HL-60 (cell line): ENCODE data around the gene CACNA2D1.

Source experiments
- DNase-seq, 2 experiments: peaks; one replicate each; pipeline ENCODE4 v3.0.0-alpha.2; 2010 to 2020; ENCODE audit warnings: low read depth in 1 of 2, low spot score in 1 of 2
- H3K27ac ChIP-seq: fragments of 250-450 bp; sonication (Bioruptor Pico); replicated peaks from 2 replicates; pipeline ENCODE4 v1.5.1; 2020; ENCODE audit warnings: mild to moderate bottlenecking, moderate library complexity
- H3K27me3 ChIP-seq: fragments of 250-450 bp; sonication (Bioruptor Pico); 2 replicates; pipeline ENCODE4 v1.5.1; 2021; ENCODE audit warnings: mild to moderate bottlenecking, moderate library complexity; ENCODE audit not compliant: insufficient read depth, poor library complexity, severe bottlenecking
- H3K4me3 ChIP-seq: replicated peaks from 2 replicates; pipeline ENCODE4 v1.5.1; 2011; ENCODE audit warnings: mild to moderate bottlenecking, control low read depth, low read length; ENCODE audit not compliant: insufficient read depth
- GABPA ChIP-seq: IDR thresholded peaks from 2 replicates; pipeline ENCODE4 v1.6.1; 2012; ENCODE audit warnings: low read depth
- POLR2AphosphoS5 ChIP-seq: IDR thresholded peaks from 2 replicates; pipeline ENCODE4 v1.6.1; 2012; ENCODE audit warnings: low read depth
- SPI1 ChIP-seq: IDR thresholded peaks from 2 replicates; pipeline ENCODE4 v1.6.1; 2012; ENCODE audit warnings: low read depth, mild to moderate bottlenecking, borderline replicate concordance
- TF ChIP-seq, protein P1 (sequence below): IDR thresholded peaks from 2 replicates; pipeline ENCODE4 v1.6.1; 2012; ENCODE audit warnings: low read depth; ENCODE audit not compliant: insufficient replicate concordance
- TF ChIP-seq, protein P2 (sequence below): IDR thresholded peaks from one replicate; pipeline ENCODE4 v1.5.1; 2011; ENCODE audit warnings: low read length, control low read depth, inconsistent platforms; ENCODE audit not compliant: insufficient read depth

The CACNA2D1 gene

DNA sequence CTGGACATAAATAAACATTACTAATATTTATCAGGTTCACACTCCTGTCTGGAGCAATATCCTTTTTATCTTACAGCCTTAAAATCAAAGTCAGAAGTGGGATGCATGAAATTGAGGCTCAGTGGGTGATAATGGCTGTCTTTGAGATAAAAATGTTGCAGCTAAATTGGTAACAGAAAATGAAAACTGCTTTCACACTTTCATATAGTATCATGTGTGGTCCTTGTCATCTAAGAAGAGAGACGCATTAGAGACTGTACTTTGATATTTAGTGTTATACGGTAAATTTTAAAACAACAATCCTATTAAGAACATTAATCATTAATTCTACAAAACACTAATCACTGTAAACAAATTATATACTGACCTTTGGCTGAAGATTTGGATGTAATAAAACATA, 438.5 kb downstream of the CACNA2D1 start:
- no peak for DNase-seq

DNA sequence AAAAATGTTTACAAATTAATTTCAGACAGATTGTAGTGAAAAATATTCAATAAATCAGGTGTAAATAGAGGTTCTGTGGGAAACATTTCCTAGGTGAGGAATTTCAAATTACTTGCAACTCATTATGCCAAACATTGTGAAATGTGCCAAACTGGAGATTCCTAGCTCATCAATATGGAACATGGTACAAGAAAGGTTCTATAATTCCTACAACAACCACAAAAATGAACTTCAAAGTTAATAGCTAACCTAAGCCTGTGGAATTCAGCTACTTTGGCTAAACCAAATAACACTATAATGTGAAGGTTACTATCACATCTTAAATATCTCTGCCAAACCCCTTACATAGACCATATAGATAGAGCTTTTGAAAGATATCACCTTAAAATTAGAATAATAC, 450.4 kb downstream of the CACNA2D1 start:
- H3K27me3 ChIP-seq, result no peaks in the 10 kb centered on the region
- TF ChIP-seq GABPA, result no peak
- no peak for TF ChIP-seq POLR2AphosphoS5
- H3K27ac ChIP-seq, result no peak overlapping the region
- no peak overlapping the region for H3K4me3 ChIP-seq
- no peak for DNase-seq

More for the DNA sequence above, 438.5 kb downstream of the CACNA2D1 start:
- TF ChIP-seq, protein P1, sequence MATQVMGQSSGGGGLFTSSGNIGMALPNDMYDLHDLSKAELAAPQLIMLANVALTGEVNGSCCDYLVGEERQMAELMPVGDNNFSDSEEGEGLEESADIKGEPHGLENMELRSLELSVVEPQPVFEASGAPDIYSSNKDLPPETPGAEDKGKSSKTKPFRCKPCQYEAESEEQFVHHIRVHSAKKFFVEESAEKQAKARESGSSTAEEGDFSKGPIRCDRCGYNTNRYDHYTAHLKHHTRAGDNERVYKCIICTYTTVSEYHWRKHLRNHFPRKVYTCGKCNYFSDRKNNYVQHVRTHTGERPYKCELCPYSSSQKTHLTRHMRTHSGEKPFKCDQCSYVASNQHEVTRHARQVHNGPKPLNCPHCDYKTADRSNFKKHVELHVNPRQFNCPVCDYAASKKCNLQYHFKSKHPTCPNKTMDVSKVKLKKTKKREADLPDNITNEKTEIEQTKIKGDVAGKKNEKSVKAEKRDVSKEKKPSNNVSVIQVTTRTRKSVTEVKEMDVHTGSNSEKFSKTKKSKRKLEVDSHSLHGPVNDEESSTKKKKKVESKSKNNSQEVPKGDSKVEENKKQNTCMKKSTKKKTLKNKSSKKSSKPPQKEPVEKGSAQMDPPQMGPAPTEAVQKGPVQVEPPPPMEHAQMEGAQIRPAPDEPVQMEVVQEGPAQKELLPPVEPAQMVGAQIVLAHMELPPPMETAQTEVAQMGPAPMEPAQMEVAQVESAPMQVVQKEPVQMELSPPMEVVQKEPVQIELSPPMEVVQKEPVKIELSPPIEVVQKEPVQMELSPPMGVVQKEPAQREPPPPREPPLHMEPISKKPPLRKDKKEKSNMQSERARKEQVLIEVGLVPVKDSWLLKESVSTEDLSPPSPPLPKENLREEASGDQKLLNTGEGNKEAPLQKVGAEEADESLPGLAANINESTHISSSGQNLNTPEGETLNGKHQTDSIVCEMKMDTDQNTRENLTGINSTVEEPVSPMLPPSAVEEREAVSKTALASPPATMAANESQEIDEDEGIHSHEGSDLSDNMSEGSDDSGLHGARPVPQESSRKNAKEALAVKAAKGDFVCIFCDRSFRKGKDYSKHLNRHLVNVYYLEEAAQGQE, result no peak
- no peak for TF ChIP-seq POLR2AphosphoS5
- no peak for TF ChIP-seq SPI1
- TF ChIP-seq, protein P2, sequence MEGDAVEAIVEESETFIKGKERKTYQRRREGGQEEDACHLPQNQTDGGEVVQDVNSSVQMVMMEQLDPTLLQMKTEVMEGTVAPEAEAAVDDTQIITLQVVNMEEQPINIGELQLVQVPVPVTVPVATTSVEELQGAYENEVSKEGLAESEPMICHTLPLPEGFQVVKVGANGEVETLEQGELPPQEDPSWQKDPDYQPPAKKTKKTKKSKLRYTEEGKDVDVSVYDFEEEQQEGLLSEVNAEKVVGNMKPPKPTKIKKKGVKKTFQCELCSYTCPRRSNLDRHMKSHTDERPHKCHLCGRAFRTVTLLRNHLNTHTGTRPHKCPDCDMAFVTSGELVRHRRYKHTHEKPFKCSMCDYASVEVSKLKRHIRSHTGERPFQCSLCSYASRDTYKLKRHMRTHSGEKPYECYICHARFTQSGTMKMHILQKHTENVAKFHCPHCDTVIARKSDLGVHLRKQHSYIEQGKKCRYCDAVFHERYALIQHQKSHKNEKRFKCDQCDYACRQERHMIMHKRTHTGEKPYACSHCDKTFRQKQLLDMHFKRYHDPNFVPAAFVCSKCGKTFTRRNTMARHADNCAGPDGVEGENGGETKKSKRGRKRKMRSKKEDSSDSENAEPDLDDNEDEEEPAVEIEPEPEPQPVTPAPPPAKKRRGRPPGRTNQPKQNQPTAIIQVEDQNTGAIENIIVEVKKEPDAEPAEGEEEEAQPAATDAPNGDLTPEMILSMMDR, result no peak
- TF ChIP-seq GABPA, result no peak
- H3K27me3 ChIP-seq, result no peaks in the 10 kb centered on the region
- H3K4me3 ChIP-seq, result no peak overlapping the region
- H3K27ac ChIP-seq, result no peak overlapping the region

DNA sequence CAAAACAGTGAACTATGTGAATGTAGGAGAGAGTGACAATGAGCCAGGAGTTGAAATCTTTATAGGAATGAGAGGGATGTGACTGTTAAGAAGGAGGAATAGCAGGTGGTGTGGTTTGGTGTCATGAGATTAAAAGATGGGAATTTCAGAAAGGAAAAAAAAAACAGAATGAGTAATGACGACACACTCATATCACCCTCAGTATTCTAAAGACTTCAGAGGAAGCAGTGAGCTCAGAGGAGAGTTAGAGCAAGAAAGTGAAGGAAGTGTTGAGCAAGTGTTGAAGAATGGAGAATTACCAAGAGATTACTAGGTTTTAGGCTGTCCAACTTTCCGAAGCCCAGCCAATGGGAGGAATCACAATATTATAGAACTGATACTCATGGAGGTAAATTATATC, 453.2 kb downstream of the CACNA2D1 start:
- TF ChIP-seq, protein P1, result no peak
- no peak for TF ChIP-seq GABPA
- no peak for TF ChIP-seq POLR2AphosphoS5
- TF ChIP-seq SPI1, result no peak
- TF ChIP-seq, protein P2, result no peak
- no peak overlapping the region for H3K27ac ChIP-seq
- peak in 1 of 2 experiments; percentile 43 for DNase-seq

DNA sequence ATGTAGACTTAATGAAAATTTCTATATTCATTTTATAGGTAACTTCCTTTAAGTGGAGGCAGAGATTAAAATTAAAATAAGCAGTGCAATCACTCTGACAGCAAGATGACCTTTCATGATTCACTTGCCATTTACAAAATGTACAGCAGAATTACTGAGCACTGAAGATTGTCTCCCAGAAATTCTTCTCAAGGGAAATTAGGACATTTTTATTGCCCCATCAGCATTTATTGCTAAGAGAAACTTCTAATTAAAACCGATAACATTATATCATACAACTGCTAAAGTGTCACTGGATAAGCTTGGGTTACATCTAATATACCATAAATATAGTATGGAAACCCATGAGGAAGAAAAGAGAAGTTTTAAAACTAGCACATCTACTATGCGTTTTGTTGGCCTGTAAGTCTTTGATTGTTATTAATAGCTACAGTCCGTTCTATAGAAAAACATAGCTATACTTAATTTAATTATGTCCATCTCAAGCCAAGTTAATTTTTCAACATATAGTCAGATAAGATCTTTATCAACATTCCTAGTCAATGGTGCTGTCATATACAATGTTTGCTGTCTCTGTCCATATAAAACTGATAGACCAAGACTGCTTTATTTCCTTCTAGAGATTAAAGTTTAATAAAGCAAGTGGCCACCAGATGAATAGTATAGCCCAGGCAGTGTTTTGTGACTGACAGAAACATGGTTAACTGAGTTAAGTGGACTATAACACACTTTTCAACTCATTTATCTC, 456.7 kb downstream of the CACNA2D1 start:
- H3K4me3 ChIP-seq, result no peak overlapping the region
- no peak for DNase-seq
- H3K27ac ChIP-seq, result no peak overlapping the region
- H3K27me3 ChIP-seq, result no peaks in the 10 kb centered on the region
- TF ChIP-seq GABPA (no peak), SPI1 (no peak), POLR2AphosphoS5 (no peak)
- TF ChIP-seq, protein P1, result no peak
- TF ChIP-seq, protein P2, result no peak

More for the DNA sequence above, 453.2 kb downstream of the CACNA2D1 start:
- Histone ChIP-seq H3K27me3 (no peaks in the 10 kb centered on the region), H3K4me3 (no peak overlapping the region)
